Thoracic aorta (tissue), 2 donors: Measurements from ENCODE around the gene CCDC51. TPM values are rescaled to one million over a fixed set of nuclear protein-coding genes. Genes with fewer than 3 reads are reported as not detected.
"Not testable (repeated sequence)": the region's sequence is repeated elsewhere in the genome, so short reads cannot be mapped to it uniquely, and the experiment has no call there.

Experiments used
- ATAC-seq: fragments of 150-250 bp; one replicate; pipeline ENCODE4 v1.8.0; 2017; ENCODE audit warnings: low read depth; ENCODE audit not compliant: insufficient number of reproducible peaks, low FRiP score
- DNase-seq: peaks from one replicate; pipeline ENCODE4 v3.0.0-alpha.2; 2020; ENCODE audit warnings: low spot score
- H3K27ac ChIP-seq, 2 donors: fragments of 200-600 bp; sonication (generic); 1 replicate in 1 of 2; 2 replicates in 1 of 2; pipeline ENCODE4 v1.5.1; 2016; ENCODE audit warnings: mild to moderate bottlenecking in 2 of 2, moderate library complexity in 2 of 2
- H3K27me3 ChIP-seq: fragments of 200-600 bp; sonication (generic); replicated peaks from 2 replicates; pipeline ENCODE4 v1.6.0; 2016; ENCODE audit warnings: mild to moderate bottlenecking; ENCODE audit not compliant: insufficient read depth
- H3K36me3 ChIP-seq: fragments of 200-600 bp; sonication (generic); one replicate; pipeline ENCODE4 v1.5.1; 2016
- H3K4me1 ChIP-seq, 2 donors: fragments of 200-600 bp; sonication (generic); 1 replicate in 1 of 2; 2 replicates in 1 of 2; pipeline versions ENCODE4 v1.5.1 to v1.6.0; 2016; ENCODE audit warnings: low read depth in 2 of 2, mild to moderate bottlenecking in 1 of 2; ENCODE audit not compliant: control insufficient read depth in 1 of 2
- H3K4me3 ChIP-seq: fragments of 200-600 bp; sonication (generic); 2 replicates; pipeline ENCODE4 v1.5.1; 2016; ENCODE audit warnings: mild to moderate bottlenecking
- H3K9me3 ChIP-seq: fragments of 200-600 bp; sonication (generic); 2 replicates; pipeline ENCODE4 v1.5.1; 2016
- total RNA-seq, 2 donors: library from RNA; depleted of rRNA; stranded (reverse); fragments of >200 nt; gene quantifications; one replicate each; pipeline versions ENCODE4 v1.1.0 to v1.2.3, GENCODE V29; 2016
- TF ChIP-seq, protein P1 (sequence below): fragments of 200-600 bp; sonication (generic); IDR thresholded peaks from one replicate; pipeline ENCODE4 v1.5.1; 2019; ENCODE audit warnings: antibody characterized with exemption

CCDC51 gene
- 10 to 100 TPM in 1 of 2 donors, 1 to 10 TPM in 1; 5.9 to 15.2 TPM for total RNA-seq

GRCh38 chr3:48439820-48440589 lies at the start of gene CCDC51, which contains the start of gene TMA7:
CCDC51 (minus strand) TSS chr3:48440119; CDS start chr3:48435128, 4,991 bp downstream.
TMA7 (plus strand) TSS chr3:48440257; CDS start chr3:48440297, 40 bp downstream.
- Histone ChIP-seq H3K4me3 (peak within 1 kb of the TSS; percentile 82), H3K9me3 (no peaks in the 10 kb centered on the region), H3K27ac (peak within 1 kb of the TSS; percentile 87 to 96), H3K4me1 (peaks cover 7 to 25% of the 10 kb centered on the region in 2 donors), H3K27me3 (no peaks in the 10 kb centered on the region), H3K36me3 (peaks cover 8% of the 10 kb centered on the region)
- TF ChIP-seq, protein P1, sequence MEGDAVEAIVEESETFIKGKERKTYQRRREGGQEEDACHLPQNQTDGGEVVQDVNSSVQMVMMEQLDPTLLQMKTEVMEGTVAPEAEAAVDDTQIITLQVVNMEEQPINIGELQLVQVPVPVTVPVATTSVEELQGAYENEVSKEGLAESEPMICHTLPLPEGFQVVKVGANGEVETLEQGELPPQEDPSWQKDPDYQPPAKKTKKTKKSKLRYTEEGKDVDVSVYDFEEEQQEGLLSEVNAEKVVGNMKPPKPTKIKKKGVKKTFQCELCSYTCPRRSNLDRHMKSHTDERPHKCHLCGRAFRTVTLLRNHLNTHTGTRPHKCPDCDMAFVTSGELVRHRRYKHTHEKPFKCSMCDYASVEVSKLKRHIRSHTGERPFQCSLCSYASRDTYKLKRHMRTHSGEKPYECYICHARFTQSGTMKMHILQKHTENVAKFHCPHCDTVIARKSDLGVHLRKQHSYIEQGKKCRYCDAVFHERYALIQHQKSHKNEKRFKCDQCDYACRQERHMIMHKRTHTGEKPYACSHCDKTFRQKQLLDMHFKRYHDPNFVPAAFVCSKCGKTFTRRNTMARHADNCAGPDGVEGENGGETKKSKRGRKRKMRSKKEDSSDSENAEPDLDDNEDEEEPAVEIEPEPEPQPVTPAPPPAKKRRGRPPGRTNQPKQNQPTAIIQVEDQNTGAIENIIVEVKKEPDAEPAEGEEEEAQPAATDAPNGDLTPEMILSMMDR, result no peak
- ATAC-seq, result peak; percentile 88
- DNase-seq, result peak; percentile 94

GRCh38 chr3:48486952-48487351 lies 47.0 kb upstream of the CCDC51 start:
- H3K4me3 ChIP-seq, result no peak overlapping the region
- no peaks in the 10 kb centered on the region for H3K9me3 ChIP-seq
- DNase-seq, result no peak
- TF ChIP-seq, protein P1, result no peak
- no peaks in the 10 kb centered on the region for H3K4me1 ChIP-seq
- H3K27me3 ChIP-seq, result no peaks in the 10 kb centered on the region
- no peaks in the 10 kb centered on the region for H3K36me3 ChIP-seq
- no peak overlapping the region for H3K27ac ChIP-seq
- ATAC-seq, result no peak

GRCh38 chr3:48482822-48483221 lies 42.9 kb upstream of the CCDC51 start:
- not testable (repeated sequence) for H3K36me3 ChIP-seq, H3K27ac ChIP-seq, H3K27me3 ChIP-seq, DNase-seq, ATAC-seq, H3K9me3 ChIP-seq, H3K4me1 ChIP-seq, H3K4me3 ChIP-seq

DNA sequence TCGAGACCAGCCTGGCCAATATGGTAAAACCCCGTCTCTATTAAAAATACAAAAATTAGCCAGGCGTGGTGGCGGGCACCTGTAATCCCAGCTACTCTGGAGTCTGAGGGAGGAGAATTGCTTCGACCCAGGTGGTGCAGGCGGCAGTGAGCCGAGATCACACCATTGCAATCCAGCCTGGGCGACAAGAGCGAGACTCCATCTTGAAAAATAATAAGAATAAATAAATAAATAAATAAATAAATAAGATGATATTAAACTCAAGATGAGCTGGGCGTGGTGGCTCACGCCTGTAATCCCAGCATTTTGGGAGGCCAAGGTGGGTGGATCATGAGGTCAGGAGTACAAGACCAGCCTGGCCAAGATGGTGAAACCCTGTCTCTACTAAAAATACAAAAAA lies 41.0 kb upstream of the CCDC51 start:
- not testable (repeated sequence) for H3K9me3 ChIP-seq, H3K27ac ChIP-seq, ATAC-seq, H3K27me3 ChIP-seq, H3K4me1 ChIP-seq, H3K4me3 ChIP-seq, DNase-seq, H3K36me3 ChIP-seq

- no peaks in the 10 kb centered on the region for H3K4me1 ChIP-seq
- H3K27ac ChIP-seq, result no peak overlapping the region
- peaks cover 8% of the 10 kb centered on the region for H3K36me3 ChIP-seq
- H3K27me3 ChIP-seq, result no peaks in the 10 kb centered on the region
- ATAC-seq, result no peak
- no peak for DNase-seq
- TF ChIP-seq, protein P1, result no peak
- no peaks in the 10 kb centered on the region for H3K9me3 ChIP-seq
- H3K4me3 ChIP-seq, result no peak overlapping the region
Observed at GRCh38 chr3:48478626-48479555, 39.0 kb upstream of the CCDC51 start.
